NCI-H526 treated with DMSO at 0.1 percent for 48 hours (cell line): ENCODE measurements around the gene LMNTD2.
"Not testable (repeated sequence)": the region's sequence is repeated elsewhere in the genome, so short reads cannot be mapped to it uniquely, and the experiment has no call there.

Experiments
- DNase-seq: peaks from one replicate; lab custom pipeline; 2025; lab: John Stamatoyannopoulos, UW

The LMNTD2 gene

GRCh38 chr11:533586-534395, 26.7 kb downstream of the LMNTD2 start:
- no peak for DNase-seq

GRCh38 chr11:532986-533585, 27.5 kb downstream of the LMNTD2 start:
- DNase-seq: no peak

DNA sequence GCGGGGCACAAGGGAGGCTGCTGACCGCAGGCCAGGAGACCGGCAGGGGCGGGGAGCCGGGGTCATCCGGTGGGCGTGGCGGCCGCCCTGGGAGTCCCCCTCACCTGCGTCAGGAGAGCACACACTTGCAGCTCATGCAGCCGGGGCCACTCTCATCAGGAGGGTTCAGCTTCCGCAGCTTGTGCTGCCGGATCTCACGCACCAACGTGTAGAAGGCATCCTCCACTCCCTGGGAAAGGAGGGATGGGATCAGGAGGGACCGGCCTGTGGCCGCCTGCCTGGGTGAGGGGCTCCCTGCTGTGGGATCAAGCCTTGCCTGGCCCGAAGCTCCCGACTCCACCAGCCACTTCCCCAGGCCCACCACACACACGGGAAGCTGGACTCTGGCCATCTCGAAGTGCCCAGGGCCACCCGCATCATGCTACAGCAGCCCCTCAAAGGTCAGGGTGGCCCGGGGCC, 28.0 kb downstream of the LMNTD2 start:
- no peak for DNase-seq

- no peak for DNase-seq
Observed at GRCh38 chr11:531919-532526, 28.5 kb downstream of the LMNTD2 start.

- no peak for DNase-seq
Observed at GRCh38 chr11:530960-531831, 29.3 kb downstream of the LMNTD2 start.

DNA sequence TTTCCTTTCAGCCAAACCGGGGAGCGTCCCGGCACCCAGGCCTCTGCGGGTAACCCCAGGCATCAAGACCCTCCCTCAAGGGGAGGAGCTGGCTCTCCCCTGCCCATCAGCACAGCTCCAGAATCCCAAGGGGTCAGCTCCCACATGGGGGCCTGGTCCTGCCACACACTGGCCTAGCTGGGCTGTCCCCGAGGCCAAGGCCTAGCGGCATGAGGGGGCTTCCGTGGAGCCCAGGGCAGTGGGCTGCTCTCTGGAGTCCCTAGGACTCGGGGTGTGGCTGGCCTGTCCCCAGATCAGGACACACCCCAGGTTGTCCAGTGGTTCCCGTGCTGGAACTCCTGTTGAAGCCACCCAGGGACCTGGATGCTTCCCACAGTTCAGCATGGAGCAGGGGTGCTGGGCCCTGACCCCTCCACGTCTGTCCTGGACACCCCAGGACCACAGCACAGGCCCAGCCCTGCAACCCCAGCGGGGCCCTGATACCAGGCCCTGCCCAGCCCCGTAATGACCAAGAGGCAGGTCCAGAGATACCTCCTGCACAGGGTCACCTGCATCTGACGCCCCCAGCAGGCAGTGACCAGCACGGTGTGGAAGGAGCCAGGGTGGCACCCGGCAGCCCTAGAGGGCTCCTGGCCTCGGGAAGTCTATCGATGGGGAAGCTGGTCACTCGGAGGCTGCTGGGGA, 30.7 kb downstream of the LMNTD2 start:
- DNase-seq: no peak

DNA sequence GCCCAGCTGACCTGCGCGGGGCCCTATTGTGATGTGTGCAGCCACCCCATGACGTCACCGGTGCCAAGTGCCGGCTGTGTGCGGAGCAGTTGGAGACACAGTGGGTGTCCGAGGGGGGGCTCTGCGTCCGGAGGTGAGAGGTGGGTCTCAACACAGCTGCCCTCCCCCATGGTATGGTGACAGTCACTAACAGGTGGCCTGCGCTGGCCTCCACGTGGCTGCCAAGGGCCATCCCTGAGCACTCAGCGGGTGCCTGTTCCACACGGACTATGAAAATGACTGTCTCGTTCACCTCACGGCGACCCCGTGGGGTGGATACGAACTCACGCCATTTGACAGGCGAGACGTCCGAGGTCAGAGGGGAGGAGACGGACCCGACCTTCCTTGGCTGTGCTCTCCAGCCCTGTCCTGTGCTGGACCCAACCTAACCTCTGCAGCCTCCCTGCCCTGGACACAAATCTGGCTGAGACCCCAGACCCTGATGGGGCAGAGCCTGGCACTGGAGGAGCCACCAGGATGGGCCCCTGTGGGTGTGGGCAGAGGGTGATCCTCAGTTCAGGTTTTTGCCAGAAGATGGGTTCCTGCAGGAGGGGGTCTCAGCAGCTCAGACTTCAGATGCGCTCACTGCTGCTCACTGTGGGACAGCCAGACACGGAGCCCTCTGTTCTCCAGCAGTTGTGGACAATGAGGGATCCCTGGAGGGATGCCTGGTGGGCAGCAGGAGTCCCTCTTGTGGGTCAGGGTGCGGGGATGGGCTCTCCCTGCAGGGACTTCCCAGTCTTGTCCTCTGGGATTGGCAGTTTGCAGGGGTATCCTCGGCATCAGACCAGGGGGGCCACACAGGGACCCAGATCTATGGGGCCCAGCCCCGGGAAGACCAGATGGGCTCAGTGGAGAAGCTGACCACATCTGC, 31.5 kb downstream of the LMNTD2 start:
- no peak for DNase-seq

GRCh38 chr11:528166-528814, 32.2 kb downstream of the LMNTD2 start:
- DNase-seq: no peak

- no peak for DNase-seq
Observed at GRCh38 chr11:526192-526591, 34.3 kb downstream of the LMNTD2 start.

DNA sequence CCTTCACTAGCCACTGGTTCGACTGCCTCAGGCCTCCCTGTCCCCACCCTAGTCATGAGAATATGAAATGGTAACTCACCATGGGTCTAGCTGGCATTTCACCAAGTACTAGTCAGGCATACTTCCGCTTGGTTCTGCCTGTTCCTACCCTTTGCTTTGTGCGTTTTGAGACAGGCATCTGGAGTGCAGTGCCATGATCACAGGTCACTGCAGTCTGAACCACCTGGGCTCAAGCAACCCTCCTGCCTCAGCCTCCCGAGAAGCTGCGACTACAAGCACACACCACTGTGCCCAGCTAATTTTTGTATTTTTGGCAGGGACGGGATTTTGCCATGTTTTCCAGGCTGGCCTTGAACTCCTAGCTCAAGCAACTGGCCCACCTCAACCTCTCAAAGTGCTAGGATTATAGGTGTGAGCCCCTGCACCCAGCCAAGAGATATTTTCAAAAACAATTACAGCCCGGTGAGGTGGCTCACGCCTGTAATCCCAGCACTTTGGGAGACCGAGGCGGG, 39.3 kb downstream of the LMNTD2 start:
- no peak for DNase-seq

DNA sequence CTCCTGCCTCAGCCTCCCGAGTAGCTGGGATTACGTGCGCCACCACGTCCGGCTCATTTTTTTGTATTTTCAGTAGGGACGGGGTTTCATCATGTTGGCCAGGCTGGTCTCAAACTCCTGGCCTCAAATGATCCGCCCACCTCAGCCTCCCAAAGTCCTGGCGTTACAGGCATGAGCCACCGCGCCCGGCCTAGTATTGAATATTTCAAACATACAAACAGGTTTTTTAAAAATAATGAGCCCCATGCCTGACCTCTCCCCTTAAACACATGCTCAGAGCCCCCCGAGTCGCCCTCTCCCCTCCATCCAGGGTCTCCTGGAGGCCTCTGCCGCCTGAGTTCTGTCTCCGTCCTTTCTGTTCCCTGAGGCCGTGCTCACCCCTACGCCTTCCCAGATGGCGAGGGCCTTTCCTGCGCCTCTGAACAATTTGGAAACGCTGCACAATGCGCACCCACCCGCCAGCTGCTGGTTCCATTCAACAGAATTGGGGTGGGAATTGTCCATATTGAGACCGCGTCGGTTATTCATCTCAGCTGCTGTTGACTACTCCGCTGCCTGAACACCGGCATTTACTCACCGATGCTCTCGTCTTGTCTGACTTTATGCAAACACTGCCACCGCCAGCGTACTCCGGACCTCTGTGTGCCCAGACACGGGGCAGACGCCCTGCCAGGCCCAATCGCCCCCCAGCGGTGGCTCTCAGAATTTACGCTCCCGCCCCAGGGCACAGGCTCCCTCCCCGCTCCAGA, 39.9 kb downstream of the LMNTD2 start:
- no peak for DNase-seq

DNA sequence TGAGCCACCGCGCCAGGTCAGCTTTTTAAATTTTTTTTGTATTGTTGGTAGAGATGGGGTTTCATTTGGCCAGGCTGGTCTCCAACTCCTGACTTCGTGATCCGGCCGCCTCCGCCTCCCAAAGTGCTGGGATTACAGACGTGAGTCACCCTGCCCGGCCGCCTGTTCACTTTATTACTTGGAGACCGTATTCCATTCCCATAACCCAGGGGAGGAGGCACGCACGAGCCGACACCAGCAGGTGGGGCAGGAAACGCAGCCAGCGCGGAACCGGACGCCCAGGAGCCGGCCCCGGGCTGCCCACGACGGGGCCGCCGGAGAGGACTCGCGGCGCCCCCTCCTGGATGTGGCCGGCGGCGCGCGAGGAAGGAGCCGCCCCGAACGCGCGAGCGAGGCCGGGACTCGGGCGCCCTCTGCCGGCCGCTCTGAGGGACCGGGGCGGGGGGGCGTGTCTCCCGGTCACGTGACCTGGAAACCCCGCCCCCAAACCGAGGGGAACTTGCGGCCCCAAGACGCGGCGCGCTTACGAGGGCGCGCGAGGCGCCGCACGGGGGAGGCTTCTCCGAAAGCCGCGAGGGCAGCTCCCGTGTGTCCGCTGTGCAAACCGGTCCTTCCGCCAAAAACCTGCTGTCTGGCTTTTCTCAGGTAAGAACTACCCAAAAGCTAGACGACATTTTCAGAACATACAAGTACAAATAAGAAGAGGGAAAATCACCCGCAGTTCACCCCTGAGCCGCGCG, 41.9 kb downstream of the LMNTD2 start:
- peak; percentile 80 for DNase-seq

- DNase-seq: not testable (repeated sequence)
Observed at GRCh38 chr11:516918-517685, 43.4 kb downstream of the LMNTD2 start.

- DNase-seq: no peak
Observed at GRCh38 chr11:516400-516799, 44.1 kb downstream of the LMNTD2 start.

DNA sequence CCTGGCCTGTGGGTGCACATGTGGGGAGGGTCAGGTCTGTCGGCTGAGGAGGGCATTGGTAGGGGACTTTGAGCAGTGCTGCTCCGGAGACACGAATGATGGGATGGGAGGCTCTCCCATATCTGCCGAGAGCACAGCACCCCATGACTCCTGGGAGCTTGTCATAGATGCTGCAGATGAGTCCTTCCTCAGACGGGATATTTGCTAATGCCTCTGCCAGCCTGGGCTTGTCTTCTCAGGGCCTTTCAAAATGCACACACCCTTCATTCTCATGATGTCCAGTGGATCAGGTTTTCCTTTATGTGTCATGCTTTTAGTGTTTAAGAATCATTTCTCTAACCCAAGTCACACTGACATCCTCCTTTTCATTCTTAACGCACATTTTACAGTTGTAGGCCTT, 45.4 kb downstream of the LMNTD2 start:
- no peak for DNase-seq

DNA sequence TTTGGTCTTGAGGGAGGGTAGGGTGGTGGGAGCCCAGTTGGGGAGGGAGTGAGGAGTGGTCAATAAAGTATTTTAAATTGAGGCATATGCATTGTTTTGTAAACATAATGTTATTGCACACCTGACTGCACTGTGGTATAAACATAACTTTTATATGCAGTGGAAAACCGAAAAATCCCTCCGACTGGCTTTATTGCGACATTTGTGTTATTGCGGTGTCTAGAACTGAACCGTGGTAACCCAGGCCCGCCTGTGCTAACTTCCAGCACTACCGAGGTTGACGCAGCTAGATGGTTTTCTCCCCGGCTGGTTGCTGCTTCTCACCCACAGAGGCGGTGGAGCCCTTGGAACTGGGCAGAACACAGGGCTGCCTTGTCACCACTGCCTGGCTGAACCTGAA, 45.9 kb downstream of the LMNTD2 start:
- no peak for DNase-seq

- DNase-seq: no peak
Observed at GRCh38 chr11:512761-513595, 47.6 kb downstream of the LMNTD2 start.
